Measurements from ENCODE around the gene C11orf86.

The C11orf86 gene

DNA sequence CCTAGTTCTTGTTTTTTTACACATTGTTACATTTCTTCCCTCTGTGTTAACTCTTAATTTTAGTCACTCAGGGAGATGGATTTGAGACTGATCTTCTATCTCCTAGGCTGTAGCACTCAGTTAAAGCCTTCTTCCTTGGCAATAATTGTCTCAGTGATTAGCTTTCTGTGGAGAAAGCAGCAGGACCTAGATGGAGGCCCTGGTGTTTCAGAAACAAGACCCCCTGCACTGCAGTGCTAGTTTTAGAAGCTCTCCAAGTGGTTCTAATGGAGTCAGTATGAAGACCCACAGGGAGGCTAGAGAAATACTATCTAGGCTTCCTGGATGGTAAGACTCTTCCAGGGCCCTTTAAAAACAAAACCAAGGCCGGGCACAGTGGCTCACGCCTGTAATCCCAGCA is 12.9 kb upstream of the C11orf86 start:
- TF ChIP-seq, protein P1, sequence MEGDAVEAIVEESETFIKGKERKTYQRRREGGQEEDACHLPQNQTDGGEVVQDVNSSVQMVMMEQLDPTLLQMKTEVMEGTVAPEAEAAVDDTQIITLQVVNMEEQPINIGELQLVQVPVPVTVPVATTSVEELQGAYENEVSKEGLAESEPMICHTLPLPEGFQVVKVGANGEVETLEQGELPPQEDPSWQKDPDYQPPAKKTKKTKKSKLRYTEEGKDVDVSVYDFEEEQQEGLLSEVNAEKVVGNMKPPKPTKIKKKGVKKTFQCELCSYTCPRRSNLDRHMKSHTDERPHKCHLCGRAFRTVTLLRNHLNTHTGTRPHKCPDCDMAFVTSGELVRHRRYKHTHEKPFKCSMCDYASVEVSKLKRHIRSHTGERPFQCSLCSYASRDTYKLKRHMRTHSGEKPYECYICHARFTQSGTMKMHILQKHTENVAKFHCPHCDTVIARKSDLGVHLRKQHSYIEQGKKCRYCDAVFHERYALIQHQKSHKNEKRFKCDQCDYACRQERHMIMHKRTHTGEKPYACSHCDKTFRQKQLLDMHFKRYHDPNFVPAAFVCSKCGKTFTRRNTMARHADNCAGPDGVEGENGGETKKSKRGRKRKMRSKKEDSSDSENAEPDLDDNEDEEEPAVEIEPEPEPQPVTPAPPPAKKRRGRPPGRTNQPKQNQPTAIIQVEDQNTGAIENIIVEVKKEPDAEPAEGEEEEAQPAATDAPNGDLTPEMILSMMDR (IDR thresholded peaks at IDR 0.05; ENCODE audit: unreplicated experiment in 3 of 3) = no peak
- H3K27me3 Mint-ChIP-seq (ENCODE audit: low read depth) = no peaks in the 10 kb centered on the region
- H3K9me3 Mint-ChIP-seq = no peaks in the 10 kb centered on the region
- no peak overlapping the region for H3K4me3 Mint-ChIP-seq
- no peak overlapping the region for H3K27ac Mint-ChIP-seq
- no peaks in the 10 kb centered on the region for H3K36me3 Mint-ChIP-seq (ENCODE audit: low read depth)
- H3K4me1 Mint-ChIP-seq = peaks cover 24% of the 10 kb centered on the region

DNA sequence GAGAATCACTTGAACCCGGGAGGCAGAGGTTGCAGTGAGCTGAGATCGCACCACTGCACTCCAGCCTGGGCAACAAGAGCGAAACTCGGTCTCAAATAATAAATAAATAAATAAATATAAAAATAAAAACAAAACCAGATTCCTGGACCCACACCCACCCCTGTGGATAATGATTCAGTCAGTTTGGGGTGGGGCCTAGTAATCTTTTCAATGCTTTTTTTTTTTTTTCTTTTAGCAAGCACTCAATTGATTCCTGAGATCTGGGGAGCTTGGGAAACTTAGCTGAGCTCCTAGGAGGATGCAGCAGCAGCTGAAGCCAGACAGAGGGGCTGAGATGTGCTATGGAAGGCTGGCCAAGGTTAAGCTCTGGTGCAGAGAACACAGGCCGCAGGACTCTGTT is 12.3 kb upstream of the C11orf86 start:
- Mint-ChIP-seq H3K4me1 (peaks cover 19% of the 10 kb centered on the region), H3K4me3 (no peak overlapping the region)

DNA sequence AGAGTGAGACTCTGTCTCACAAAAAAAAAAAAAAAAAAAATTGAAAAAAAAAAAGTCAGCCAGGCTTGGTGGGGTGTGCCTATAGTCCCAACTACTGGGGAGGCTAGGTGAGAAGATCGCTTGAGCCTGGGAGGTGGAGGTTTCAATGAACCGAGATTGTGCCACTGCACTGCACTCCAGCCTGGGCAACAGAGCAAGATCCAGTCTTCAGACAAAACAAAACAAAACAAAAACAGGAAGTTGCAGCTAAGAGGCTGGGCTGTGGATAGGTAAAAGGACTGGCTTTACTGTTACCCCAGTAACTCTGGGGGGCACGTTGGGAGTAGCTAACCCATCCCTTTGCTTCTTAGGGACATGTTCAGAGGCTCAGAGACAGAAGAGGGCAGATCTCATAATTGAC is 10.6 kb upstream of the C11orf86 start:
- Mint-ChIP-seq H3K36me3 (ENCODE audit: low read depth) (no peaks in the 10 kb centered on the region), H3K4me1 (peaks cover 5% of the 10 kb centered on the region), H3K9me3 (no peaks in the 10 kb centered on the region), H3K4me3 (no peak overlapping the region), H3K27ac (no peak overlapping the region), H3K27me3 (ENCODE audit: low read depth) (no peaks in the 10 kb centered on the region)
- TF ChIP-seq, protein P1 (IDR thresholded peaks at IDR 0.05; ENCODE audit: unreplicated experiment in 3 of 3) = no peak

More for the DNA sequence above, 12.3 kb upstream of the C11orf86 start:
- no peaks in the 10 kb centered on the region for H3K9me3 Mint-ChIP-seq
- H3K36me3 Mint-ChIP-seq (ENCODE audit: low read depth) = no peaks in the 10 kb centered on the region
- no peaks in the 10 kb centered on the region for H3K27me3 Mint-ChIP-seq (ENCODE audit: low read depth)
- no peak overlapping the region for H3K27ac Mint-ChIP-seq
- TF ChIP-seq, protein P1 (IDR thresholded peaks at IDR 0.05; ENCODE audit: unreplicated experiment in 3 of 3) = no peak

DNA sequence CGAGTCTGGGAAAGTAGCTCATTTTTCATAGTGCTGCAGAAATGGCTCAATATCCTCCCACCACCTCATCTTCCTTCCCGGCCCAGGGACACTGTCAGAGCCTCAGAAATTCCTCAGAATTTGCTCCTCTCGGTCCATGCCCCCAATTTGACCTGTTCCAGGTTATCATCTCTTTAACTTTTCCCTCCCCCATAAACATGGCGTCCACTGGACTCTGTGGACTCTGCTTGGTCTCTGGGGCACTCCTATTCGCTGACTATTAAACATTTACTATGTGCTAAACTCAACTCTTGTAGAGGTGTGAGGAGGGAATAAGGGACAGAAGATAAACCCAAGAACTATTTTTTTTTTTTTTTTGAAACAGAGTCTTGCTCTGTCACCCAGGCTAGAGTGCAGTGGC is 8.8 kb upstream of the C11orf86 start:
- Mint-ChIP-seq H3K27ac (peak overlapping the region in 2 of 3 experiments; percentile 1 to 92), H3K36me3 (ENCODE audit: low read depth) (no peaks in the 10 kb centered on the region)
- TF ChIP-seq, protein P1 (IDR thresholded peaks at IDR 0.05; ENCODE audit: unreplicated experiment in 3 of 3) = no peak

DNA sequence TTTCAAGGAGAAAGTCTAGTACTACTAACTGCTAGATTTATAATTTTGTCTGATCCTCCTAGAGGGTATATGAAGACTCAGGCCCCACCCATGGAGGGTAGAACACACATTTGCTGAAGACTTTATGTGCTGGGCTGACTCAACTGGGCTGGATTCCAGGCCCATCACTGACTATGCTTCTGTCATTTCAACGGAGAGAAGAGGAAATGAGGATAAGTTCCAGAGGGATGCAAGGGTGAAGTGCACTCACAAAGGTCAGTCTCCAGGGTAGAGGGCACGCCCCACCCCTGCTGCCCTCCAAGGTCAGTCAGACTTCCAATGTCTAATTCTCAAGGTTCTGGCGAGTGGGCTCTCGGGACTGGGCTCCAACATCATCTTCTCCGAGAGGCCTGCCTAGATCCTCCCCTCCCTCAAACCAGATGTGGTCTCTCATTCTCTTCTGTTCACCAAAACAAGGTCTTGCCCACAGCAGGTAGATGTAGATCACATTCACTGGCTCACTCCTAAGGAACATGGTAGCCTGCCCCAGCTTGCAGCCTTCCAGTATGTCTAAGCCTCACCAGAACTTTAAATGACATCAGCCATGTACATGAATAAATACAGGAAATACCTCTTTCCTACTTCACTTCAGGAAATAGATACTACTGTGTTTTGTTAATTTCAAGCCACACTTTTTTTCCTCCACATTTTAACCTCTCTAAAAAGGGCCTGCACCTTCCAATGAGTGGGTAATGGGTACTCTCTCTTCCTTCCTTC is 7.3 kb upstream of the C11orf86 start:
- H3K4me1 Mint-ChIP-seq = peaks cover 11% of the 10 kb centered on the region
- TF ChIP-seq, protein P1 (IDR thresholded peaks at IDR 0.05; ENCODE audit: unreplicated experiment in 3 of 3) = no peak
- H3K4me3 Mint-ChIP-seq = no peak overlapping the region
- no peaks in the 10 kb centered on the region for H3K36me3 Mint-ChIP-seq (ENCODE audit: low read depth)
- H3K27ac Mint-ChIP-seq = peak overlapping the region in 1 of 3 experiments; percentile 79
- peaks cover 8% of the 10 kb centered on the region for H3K27me3 Mint-ChIP-seq (ENCODE audit: low read depth)
- H3K9me3 Mint-ChIP-seq = no peaks in the 10 kb centered on the region

More for the DNA sequence above, 8.8 kb upstream of the C11orf86 start:
- H3K27me3 Mint-ChIP-seq (ENCODE audit: low read depth) = peaks cover 5% of the 10 kb centered on the region
- H3K4me3 Mint-ChIP-seq = peak overlapping the region in 1 of 3 experiments; percentile 11
- H3K9me3 Mint-ChIP-seq = no peaks in the 10 kb centered on the region
- H3K4me1 Mint-ChIP-seq = peaks cover 11% of the 10 kb centered on the region

Measured in nephron (organoid).